GM23338 (cell line): ENCODE measurements around the gene CCR5. TPM values are rescaled to one million over a fixed set of nuclear protein-coding genes. Genes with fewer than 3 reads are reported as not detected.

Experiments used
- ATAC-seq: fragments of 200-7000 bp; cut with Tn5 transposase; 3 replicates; pipeline ENCODE4 v1.9.1; 2020
- DNase-seq: peaks from one replicate; pipeline ENCODE4 v3.0.0-alpha.2; 2015; ENCODE audit warnings: low spot score
- H2AFZ ChIP-seq: fragments of 200-600 bp; sonication (generic); 2 replicates; pipeline ENCODE4 v1.8.0; 2016; ENCODE audit warnings: antibody characterized with exemption, mild to moderate bottlenecking, moderate library complexity
- H3F3A ChIP-seq: fragments of 200-600 bp; sonication (generic); replicated peaks from 2 replicates; pipeline ENCODE4 v1.8.0; 2017; ENCODE audit warnings: antibody characterized with exemption, mixed run types, low read depth
- H3K27ac ChIP-seq: fragments of 200-600 bp; sonication (generic); 2 replicates; pipeline ENCODE4 v1.6.1; 2016; ENCODE audit warnings: low read depth
- H3K27me3 ChIP-seq: fragments of 200-600 bp; sonication (generic); 2 replicates; pipeline ENCODE4 v1.8.0; 2016; ENCODE audit warnings: mild to moderate bottlenecking, mixed run types, moderate library complexity; ENCODE audit not compliant: insufficient read depth
- H3K36me3 ChIP-seq: fragments of 200-600 bp; sonication (generic); 2 replicates; pipeline ENCODE4 v1.8.0; 2016; ENCODE audit warnings: mild to moderate bottlenecking; ENCODE audit not compliant: insufficient read depth
- H3K4me1 ChIP-seq: fragments of 200-600 bp; sonication (generic); 2 replicates; pipeline ENCODE4 v1.8.0; 2016; ENCODE audit warnings: mild to moderate bottlenecking, moderate library complexity; ENCODE audit not compliant: insufficient read depth
- H3K4me2 ChIP-seq: fragments of 200-600 bp; sonication (generic); 2 replicates; pipeline ENCODE4 v1.7.1; 2017; ENCODE audit warnings: mixed run types
- H3K4me3 ChIP-seq: fragments of 200-600 bp; sonication (generic); 2 replicates; pipeline ENCODE4 v1.6.1; 2016; ENCODE audit warnings: mixed run types
- H3K79me2 ChIP-seq: fragments of 200-600 bp; sonication (generic); replicated peaks from 2 replicates; pipeline ENCODE4 v1.8.0; 2017; ENCODE audit warnings: mild to moderate bottlenecking; ENCODE audit not compliant: insufficient read depth
- H3K9me2 ChIP-seq: fragments of 200-600 bp; sonication (generic); 2 replicates; pipeline ENCODE4 v1.8.0; 2017; ENCODE audit not compliant: insufficient read depth
- H4K20me1 ChIP-seq: fragments of 200-600 bp; sonication (generic); replicated peaks from 2 replicates; pipeline ENCODE4 v1.8.0; 2017; ENCODE audit warnings: mild to moderate bottlenecking; ENCODE audit not compliant: insufficient read depth
- H3K27ac Mint-ChIP-seq: 2 replicates; pipeline ENCODE4 v1.8.0; 2020; ENCODE audit warnings: inconsistent platforms, mild to moderate bottlenecking, moderate library complexity, mixed read lengths
- H3K27me3 Mint-ChIP-seq: 3 replicates; pipeline ENCODE4 v1.8.0; 2022; ENCODE audit warnings: low read depth, mild to moderate bottlenecking, moderate library complexity, mixed read lengths, inconsistent platforms; ENCODE audit not compliant: insufficient read depth, poor library complexity
- H3K36me3 Mint-ChIP-seq: 3 replicates; pipeline ENCODE4 v1.8.0; 2021; ENCODE audit warnings: low read depth, mild to moderate bottlenecking, inconsistent platforms, moderate library complexity, mixed read lengths
- H3K4me1 Mint-ChIP-seq: 3 replicates; pipeline ENCODE4 v1.8.0; 2020; ENCODE audit warnings: mild to moderate bottlenecking, inconsistent platforms, mixed read lengths
- H3K4me3 Mint-ChIP-seq: 3 replicates; pipeline ENCODE4 v1.8.0; 2021; ENCODE audit warnings: moderate library complexity, mild to moderate bottlenecking, inconsistent platforms, mixed read lengths
- H3K9me3 Mint-ChIP-seq: 3 replicates; pipeline ENCODE4 v1.8.0; 2020; ENCODE audit warnings: moderate library complexity, mild to moderate bottlenecking, inconsistent platforms, mixed read lengths
- CREB1 ChIP-seq: fragments of 250-450 bp; sonication (Bioruptor Pico); IDR thresholded peaks from 2 replicates; pipeline ENCODE4 v1.5.0; 2020; ENCODE audit warnings: low read depth, mild to moderate bottlenecking, moderate library complexity
- JUNB ChIP-seq: IDR thresholded peaks from one replicate; pipeline ENCODE4 v1.6.1; 2016; ENCODE audit warnings: antibody characterized with exemption; ENCODE audit not compliant: unreplicated experiment
- NANOG ChIP-seq: IDR thresholded peaks from 2 replicates; pipeline ENCODE4 v1.6.1; 2016; ENCODE audit warnings: antibody characterized with exemption, borderline replicate concordance
- POLR2AphosphoS5 ChIP-seq: IDR thresholded peaks from 2 replicates; pipeline ENCODE4 v1.6.1; 2016; ENCODE audit warnings: antibody characterized with exemption, low read depth
- STAT1 ChIP-seq: IDR thresholded peaks from one replicate; pipeline ENCODE4 v1.6.1; 2016; ENCODE audit warnings: antibody characterized with exemption; ENCODE audit not compliant: unreplicated experiment
- ZNF114 ChIP-seq: fragments of 250-450 bp; sonication (Bioruptor Pico); IDR thresholded peaks from 2 replicates; pipeline ENCODE4 v1.5.0; 2020; ENCODE audit warnings: mild to moderate bottlenecking, moderate library complexity
- ZNF331 ChIP-seq: fragments of 250-450 bp; sonication (Bioruptor Pico); IDR thresholded peaks from 2 replicates; pipeline ENCODE4 v1.5.0; 2020; ENCODE audit warnings: low read depth, mild to moderate bottlenecking, moderate library complexity
- polyA plus RNA-seq: library from polyadenylated mRNA; unstranded; fragments of >200 nt; fragmentation: Nextera tagmentation; extraction: Ambion mirVana; gene quantifications from 2 replicates; pipeline ENCODE4 v1.2.1, GENCODE V29; 2016
- total RNA-seq: library from RNA; depleted of rRNA; stranded (reverse); fragments of >200 nt; shearing (Covaris generic); gene quantifications from 2 replicates; pipeline ENCODE4 v1.2.3, GENCODE V29; 2014
- TF ChIP-seq, protein P1 (sequence below): IDR thresholded peaks from one replicate; pipeline ENCODE4 v1.6.1; 2018; ENCODE audit warnings: antibody characterized with exemption; ENCODE audit not compliant: unreplicated experiment
- TF ChIP-seq, protein P2 (sequence below): fragments of 250-450 bp; sonication (Bioruptor Pico); IDR thresholded peaks from 2 replicates; pipeline ENCODE4 v1.5.0; 2020; ENCODE audit warnings: mild to moderate bottlenecking, moderate library complexity
- TF ChIP-seq, protein P3 (sequence below): IDR thresholded peaks from 2 replicates; pipeline ENCODE4 v1.6.1; 2016; ENCODE audit warnings: antibody characterized with exemption

CCR5 gene
- total and polyA plus RNA-seq, 2 experiments from 2014 or later: not detected

DNA sequence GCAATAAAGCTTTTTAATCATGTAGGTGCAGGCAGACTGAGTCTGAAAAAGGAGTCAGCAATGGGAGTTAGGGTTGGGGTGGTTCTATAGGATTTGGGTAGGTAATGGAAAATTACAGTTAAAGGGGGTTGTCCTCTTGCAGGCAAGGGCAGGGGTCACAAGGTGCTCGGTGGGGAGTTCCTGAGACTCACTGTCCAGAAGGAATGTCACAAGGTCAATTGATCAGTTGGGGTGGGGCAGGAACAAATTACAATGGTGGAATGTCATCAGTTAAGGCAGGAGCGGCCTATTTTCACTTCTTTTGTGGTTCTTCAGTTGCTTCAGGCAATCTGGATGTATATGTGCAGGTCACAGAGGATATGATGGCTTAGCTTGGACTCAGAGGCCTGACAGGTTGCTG, 22.3 kb downstream of the CCR5 start:
- TF ChIP-seq, protein P1, sequence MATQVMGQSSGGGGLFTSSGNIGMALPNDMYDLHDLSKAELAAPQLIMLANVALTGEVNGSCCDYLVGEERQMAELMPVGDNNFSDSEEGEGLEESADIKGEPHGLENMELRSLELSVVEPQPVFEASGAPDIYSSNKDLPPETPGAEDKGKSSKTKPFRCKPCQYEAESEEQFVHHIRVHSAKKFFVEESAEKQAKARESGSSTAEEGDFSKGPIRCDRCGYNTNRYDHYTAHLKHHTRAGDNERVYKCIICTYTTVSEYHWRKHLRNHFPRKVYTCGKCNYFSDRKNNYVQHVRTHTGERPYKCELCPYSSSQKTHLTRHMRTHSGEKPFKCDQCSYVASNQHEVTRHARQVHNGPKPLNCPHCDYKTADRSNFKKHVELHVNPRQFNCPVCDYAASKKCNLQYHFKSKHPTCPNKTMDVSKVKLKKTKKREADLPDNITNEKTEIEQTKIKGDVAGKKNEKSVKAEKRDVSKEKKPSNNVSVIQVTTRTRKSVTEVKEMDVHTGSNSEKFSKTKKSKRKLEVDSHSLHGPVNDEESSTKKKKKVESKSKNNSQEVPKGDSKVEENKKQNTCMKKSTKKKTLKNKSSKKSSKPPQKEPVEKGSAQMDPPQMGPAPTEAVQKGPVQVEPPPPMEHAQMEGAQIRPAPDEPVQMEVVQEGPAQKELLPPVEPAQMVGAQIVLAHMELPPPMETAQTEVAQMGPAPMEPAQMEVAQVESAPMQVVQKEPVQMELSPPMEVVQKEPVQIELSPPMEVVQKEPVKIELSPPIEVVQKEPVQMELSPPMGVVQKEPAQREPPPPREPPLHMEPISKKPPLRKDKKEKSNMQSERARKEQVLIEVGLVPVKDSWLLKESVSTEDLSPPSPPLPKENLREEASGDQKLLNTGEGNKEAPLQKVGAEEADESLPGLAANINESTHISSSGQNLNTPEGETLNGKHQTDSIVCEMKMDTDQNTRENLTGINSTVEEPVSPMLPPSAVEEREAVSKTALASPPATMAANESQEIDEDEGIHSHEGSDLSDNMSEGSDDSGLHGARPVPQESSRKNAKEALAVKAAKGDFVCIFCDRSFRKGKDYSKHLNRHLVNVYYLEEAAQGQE: no peak
- TF ChIP-seq POLR2AphosphoS5 (no peak), NANOG (no peak), ZNF114 (CRISPR knock-in tag) (no peak), ZNF331 (CRISPR knock-in tag) (no peak), JUNB (no peak), CREB1 (no peak), STAT1 (no peak)
- TF ChIP-seq, protein P2, sequence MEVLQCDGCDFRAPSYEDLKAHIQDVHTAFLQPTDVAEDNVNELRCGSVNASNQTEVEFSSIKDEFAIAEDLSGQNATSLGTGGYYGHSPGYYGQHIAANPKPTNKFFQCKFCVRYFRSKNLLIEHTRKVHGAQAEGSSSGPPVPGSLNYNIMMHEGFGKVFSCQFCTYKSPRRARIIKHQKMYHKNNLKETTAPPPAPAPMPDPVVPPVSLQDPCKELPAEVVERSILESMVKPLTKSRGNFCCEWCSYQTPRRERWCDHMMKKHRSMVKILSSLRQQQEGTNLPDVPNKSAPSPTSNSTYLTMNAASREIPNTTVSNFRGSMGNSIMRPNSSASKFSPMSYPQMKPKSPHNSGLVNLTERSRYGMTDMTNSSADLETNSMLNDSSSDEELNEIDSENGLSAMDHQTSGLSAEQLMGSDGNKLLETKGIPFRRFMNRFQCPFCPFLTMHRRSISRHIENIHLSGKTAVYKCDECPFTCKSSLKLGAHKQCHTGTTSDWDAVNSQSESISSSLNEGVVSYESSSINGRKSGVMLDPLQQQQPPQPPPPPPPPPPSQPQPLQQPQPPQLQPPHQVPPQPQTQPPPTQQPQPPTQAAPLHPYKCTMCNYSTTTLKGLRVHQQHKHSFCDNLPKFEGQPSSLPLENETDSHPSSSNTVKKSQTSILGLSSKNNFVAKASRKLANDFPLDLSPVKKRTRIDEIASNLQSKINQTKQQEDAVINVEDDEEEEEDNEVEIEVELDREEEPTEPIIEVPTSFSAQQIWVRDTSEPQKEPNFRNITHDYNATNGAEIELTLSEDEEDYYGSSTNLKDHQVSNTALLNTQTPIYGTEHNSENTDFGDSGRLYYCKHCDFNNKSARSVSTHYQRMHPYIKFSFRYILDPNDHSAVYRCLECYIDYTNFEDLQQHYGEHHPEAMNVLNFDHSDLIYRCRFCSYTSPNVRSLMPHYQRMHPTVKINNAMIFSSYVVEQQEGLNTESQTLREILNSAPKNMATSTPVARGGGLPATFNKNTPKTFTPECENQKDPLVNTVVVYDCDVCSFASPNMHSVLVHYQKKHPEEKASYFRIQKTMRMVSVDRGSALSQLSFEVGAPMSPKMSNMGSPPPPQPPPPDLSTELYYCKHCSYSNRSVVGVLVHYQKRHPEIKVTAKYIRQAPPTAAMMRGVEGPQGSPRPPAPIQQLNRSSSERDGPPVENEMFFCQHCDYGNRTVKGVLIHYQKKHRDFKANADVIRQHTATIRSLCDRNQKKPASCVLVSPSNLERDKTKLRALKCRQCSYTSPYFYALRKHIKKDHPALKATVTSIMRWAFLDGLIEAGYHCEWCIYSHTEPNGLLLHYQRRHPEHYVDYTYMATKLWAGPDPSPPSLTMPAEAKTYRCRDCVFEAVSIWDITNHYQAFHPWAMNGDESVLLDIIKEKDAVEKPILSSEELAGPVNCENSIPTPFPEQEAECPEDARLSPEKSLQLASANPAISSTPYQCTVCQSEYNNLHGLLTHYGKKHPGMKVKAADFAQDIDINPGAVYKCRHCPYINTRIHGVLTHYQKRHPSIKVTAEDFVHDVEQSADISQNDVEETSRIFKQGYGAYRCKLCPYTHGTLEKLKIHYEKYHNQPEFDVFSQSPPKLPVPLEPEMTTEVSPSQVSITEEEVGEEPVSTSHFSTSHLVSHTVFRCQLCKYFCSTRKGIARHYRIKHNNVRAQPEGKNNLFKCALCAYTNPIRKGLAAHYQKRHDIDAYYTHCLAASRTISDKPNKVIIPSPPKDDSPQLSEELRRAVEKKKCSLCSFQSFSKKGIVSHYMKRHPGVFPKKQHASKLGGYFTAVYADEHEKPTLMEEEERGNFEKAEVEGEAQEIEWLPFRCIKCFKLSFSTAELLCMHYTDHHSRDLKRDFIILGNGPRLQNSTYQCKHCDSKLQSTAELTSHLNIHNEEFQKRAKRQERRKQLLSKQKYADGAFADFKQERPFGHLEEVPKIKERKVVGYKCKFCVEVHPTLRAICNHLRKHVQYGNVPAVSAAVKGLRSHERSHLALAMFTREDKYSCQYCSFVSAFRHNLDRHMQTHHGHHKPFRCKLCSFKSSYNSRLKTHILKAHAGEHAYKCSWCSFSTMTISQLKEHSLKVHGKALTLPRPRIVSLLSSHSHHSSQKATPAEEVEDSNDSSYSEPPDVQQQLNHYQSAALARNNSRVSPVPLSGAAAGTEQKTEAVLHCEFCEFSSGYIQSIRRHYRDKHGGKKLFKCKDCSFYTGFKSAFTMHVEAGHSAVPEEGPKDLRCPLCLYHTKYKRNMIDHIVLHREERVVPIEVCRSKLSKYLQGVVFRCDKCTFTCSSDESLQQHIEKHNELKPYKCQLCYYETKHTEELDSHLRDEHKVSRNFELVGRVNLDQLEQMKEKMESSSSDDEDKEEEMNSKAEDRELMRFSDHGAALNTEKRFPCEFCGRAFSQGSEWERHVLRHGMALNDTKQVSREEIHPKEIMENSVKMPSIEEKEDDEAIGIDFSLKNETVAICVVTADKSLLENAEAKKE: no peak
- TF ChIP-seq, protein P3, sequence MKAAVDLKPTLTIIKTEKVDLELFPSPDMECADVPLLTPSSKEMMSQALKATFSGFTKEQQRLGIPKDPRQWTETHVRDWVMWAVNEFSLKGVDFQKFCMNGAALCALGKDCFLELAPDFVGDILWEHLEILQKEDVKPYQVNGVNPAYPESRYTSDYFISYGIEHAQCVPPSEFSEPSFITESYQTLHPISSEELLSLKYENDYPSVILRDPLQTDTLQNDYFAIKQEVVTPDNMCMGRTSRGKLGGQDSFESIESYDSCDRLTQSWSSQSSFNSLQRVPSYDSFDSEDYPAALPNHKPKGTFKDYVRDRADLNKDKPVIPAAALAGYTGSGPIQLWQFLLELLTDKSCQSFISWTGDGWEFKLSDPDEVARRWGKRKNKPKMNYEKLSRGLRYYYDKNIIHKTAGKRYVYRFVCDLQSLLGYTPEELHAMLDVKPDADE: no peak
- H3K4me3 ChIP-seq: no peak overlapping the region
- no peaks in the 10 kb centered on the region for H3K36me3 Mint-ChIP-seq
- no peak for DNase-seq
- no peak overlapping the region for H2AFZ ChIP-seq
- no peak for ATAC-seq
- H3K79me2 ChIP-seq: no peaks in the 10 kb centered on the region
- H3K36me3 ChIP-seq: no peaks in the 10 kb centered on the region
- no peaks in the 10 kb centered on the region for H3F3A ChIP-seq
- H3K4me2 ChIP-seq: no peak overlapping the region
- no peaks in the 10 kb centered on the region for H4K20me1 ChIP-seq
- no peaks in the 10 kb centered on the region for H3K9me3 Mint-ChIP-seq
- peaks cover 11% of the 10 kb centered on the region; the same call in 1 of the 2 replicates for H3K4me1 ChIP-seq
- peaks cover 31% of the 10 kb centered on the region; the same call in 1 of the 2 replicates for H3K9me2 ChIP-seq
- H3K4me3 Mint-ChIP-seq: no peak overlapping the region
- H3K4me1 Mint-ChIP-seq: peaks cover 19% of the 10 kb centered on the region
- no peaks in the 10 kb centered on the region for H3K27me3 ChIP-seq
- peaks cover 11% of the 10 kb centered on the region for H3K27me3 Mint-ChIP-seq
- no peak overlapping the region for H3K27ac ChIP-seq
- H3K27ac Mint-ChIP-seq: no peak overlapping the region
